H9 (cell line): ENCODE measurements around the gene RUNX2. TPM values are rescaled to one million over a fixed set of nuclear protein-coding genes. Genes with fewer than 3 reads are reported as not detected.

ENCODE experiments used
- DNase-seq: peaks from one replicate; pipeline ENCODE4 v3.0.0-alpha.2; 2017
- H2AFZ ChIP-seq: one replicate; pipeline ENCODE4 v1.6.1; 2013; ENCODE audit warnings: mild to moderate bottlenecking, low read length, control low read depth, moderate library complexity
- H2AK5ac ChIP-seq: 2 replicates; pipeline ENCODE4 v1.6.1; 2013; ENCODE audit warnings: low read length, control low read depth, mixed read lengths; ENCODE audit not compliant: insufficient read length
- H2BK120ac ChIP-seq: one replicate; pipeline ENCODE4 v1.6.1; 2013; ENCODE audit warnings: low read depth, mild to moderate bottlenecking, low read length, control low read depth, inconsistent platforms; ENCODE audit not compliant: poor library complexity, severe bottlenecking
- H2BK12ac ChIP-seq: 2 replicates; pipeline ENCODE4 v1.6.1; 2013; ENCODE audit warnings: low read length, control low read depth, mixed read lengths, low read depth; ENCODE audit not compliant: insufficient read length
- H2BK15ac ChIP-seq: 2 replicates; pipeline ENCODE4 v1.6.1; 2013; ENCODE audit warnings: low read depth, low read length, control low read depth
- H2BK20ac ChIP-seq: one replicate; pipeline ENCODE4 v1.6.1; 2013; ENCODE audit warnings: low read depth, mild to moderate bottlenecking, low read length, control low read depth, inconsistent platforms; ENCODE audit not compliant: poor library complexity, severe bottlenecking
- H2BK5ac ChIP-seq: 2 replicates; pipeline ENCODE4 v1.6.1; 2013; ENCODE audit warnings: low read length, control low read depth, mixed read lengths; ENCODE audit not compliant: insufficient read length
- H3K14ac ChIP-seq: 2 replicates; pipeline ENCODE4 v1.6.1; 2013; ENCODE audit warnings: low read length, control low read depth; ENCODE audit not compliant: insufficient read depth
- H3K18ac ChIP-seq: 2 replicates; pipeline ENCODE4 v1.6.1; 2013; ENCODE audit warnings: low read depth, mild to moderate bottlenecking, mixed read lengths, low read length, control low read depth; ENCODE audit not compliant: insufficient read length
- H3K23ac ChIP-seq: 2 replicates; pipeline ENCODE4 v1.6.1; 2013; ENCODE audit warnings: low read length, control low read depth, mixed read lengths, low read depth; ENCODE audit not compliant: insufficient read length
- H3K23me2 ChIP-seq: 2 replicates; pipeline ENCODE4 v1.6.1; 2013; ENCODE audit warnings: low read depth, mild to moderate bottlenecking, mixed read lengths, low read length, control low read depth; ENCODE audit not compliant: insufficient read length, poor library complexity, severe bottlenecking
- H3K27ac ChIP-seq: 2 replicates; pipeline ENCODE4 v1.5.1; 2013; ENCODE audit warnings: low read length, control low read depth, mixed read lengths, low read depth; ENCODE audit not compliant: insufficient read length
- H3K27me3 ChIP-seq: 2 replicates; pipeline ENCODE4 v1.6.1; 2013; ENCODE audit warnings: low read length, control low read depth, inconsistent platforms; ENCODE audit not compliant: insufficient read depth
- H3K4ac ChIP-seq: 2 replicates; pipeline ENCODE4 v1.6.1; 2013; ENCODE audit warnings: low read depth, mild to moderate bottlenecking, control low read depth, inconsistent platforms, low read length, moderate library complexity
- H3K4me1 ChIP-seq: 2 replicates; pipeline ENCODE4 v1.6.1; 2013; ENCODE audit warnings: low read length, control low read depth, inconsistent platforms; ENCODE audit not compliant: insufficient read depth
- H3K4me2 ChIP-seq: 2 replicates; pipeline ENCODE4 v1.6.1; 2013; ENCODE audit warnings: low read length, control low read depth, mixed read lengths; ENCODE audit not compliant: insufficient read length, insufficient read depth
- H3K56ac ChIP-seq: 2 replicates; pipeline ENCODE4 v1.6.1; 2013; ENCODE audit warnings: low read depth, mild to moderate bottlenecking, mixed read lengths, low read length, control low read depth; ENCODE audit not compliant: insufficient read length
- H3K79me1 ChIP-seq: 2 replicates; pipeline ENCODE4 v1.6.1; 2013; ENCODE audit warnings: low read depth, mild to moderate bottlenecking, moderate library complexity, low read length, control low read depth, inconsistent platforms; ENCODE audit not compliant: insufficient read depth, poor library complexity, severe bottlenecking
- H3K79me2 ChIP-seq: 2 replicates; pipeline ENCODE4 v1.6.1; 2013; ENCODE audit warnings: low read length, control low read depth, inconsistent platforms; ENCODE audit not compliant: insufficient read depth
- H3K9ac ChIP-seq: 2 replicates; pipeline ENCODE4 v1.6.1; 2013; ENCODE audit warnings: low read length, control low read depth, mixed read lengths; ENCODE audit not compliant: insufficient read length; ENCODE audit errors: extremely low read depth
- H3K9me3 ChIP-seq: one replicate; pipeline ENCODE4 v1.6.1; 2013; ENCODE audit warnings: low read depth, low read length, inconsistent platforms; ENCODE audit not compliant: control insufficient read depth
- H3T11ph ChIP-seq: one replicate; pipeline ENCODE4 v1.6.1; 2013; ENCODE audit warnings: mild to moderate bottlenecking, low read length, control low read depth, inconsistent platforms
- H4K20me1 ChIP-seq: one replicate; pipeline ENCODE4 v1.6.1; 2013; ENCODE audit not compliant: control insufficient read depth, insufficient read length, insufficient read depth
- H4K5ac ChIP-seq: 2 replicates; pipeline ENCODE4 v1.6.1; 2013; ENCODE audit warnings: low read depth, mild to moderate bottlenecking, mixed read lengths, low read length, control low read depth; ENCODE audit not compliant: insufficient read length
- H4K8ac ChIP-seq: replicated peaks from 2 replicates; pipeline ENCODE4 v1.6.1; 2013; ENCODE audit warnings: low read length, control low read depth, mixed read lengths, low read depth; ENCODE audit not compliant: insufficient read length
- H4K91ac ChIP-seq: 2 replicates; pipeline ENCODE4 v1.6.1; 2013; ENCODE audit warnings: low read depth, mild to moderate bottlenecking, moderate library complexity, mixed read lengths, low read length, control low read depth; ENCODE audit not compliant: insufficient read length
- H3K27ac Mint-ChIP-seq, 3 experiments: 2 replicates in 2 of 3; 3 replicates in 1 of 3; pipeline ENCODE4 v1.8.0; 2020 to 2021; ENCODE audit warnings: mixed read lengths in 3 of 3, mild to moderate bottlenecking in 1 of 3, moderate library complexity in 1 of 3
- H3K27me3 Mint-ChIP-seq: 2 replicates; pipeline ENCODE4 v1.8.0; 2021; ENCODE audit warnings: low read depth, mild to moderate bottlenecking, moderate library complexity, mixed read lengths
- H3K36me3 Mint-ChIP-seq, 3 experiments: 2 replicates in 2 of 3; 3 replicates in 1 of 3; pipeline ENCODE4 v1.8.0; 2020 to 2021; ENCODE audit warnings: low read depth in 3 of 3, mixed read lengths in 3 of 3; ENCODE audit not compliant: insufficient read depth in 1 of 3
- H3K4me1 Mint-ChIP-seq, 2 experiments: 2 replicates each; pipeline ENCODE4 v1.8.0; 2020; ENCODE audit warnings: mixed read lengths in 2 of 2
- H3K4me3 Mint-ChIP-seq, 2 experiments: 2 replicates in 1 of 2; 3 replicates in 1 of 2; pipeline ENCODE4 v1.8.0; 2020 to 2021; ENCODE audit warnings: mild to moderate bottlenecking in 2 of 2, mixed read lengths in 2 of 2, moderate library complexity in 1 of 2
- H3K9me3 Mint-ChIP-seq, 2 experiments: 2 replicates in 1 of 2; 3 replicates in 1 of 2; pipeline ENCODE4 v1.8.0; 2020; ENCODE audit warnings: mild to moderate bottlenecking in 2 of 2, mixed read lengths in 2 of 2, moderate library complexity in 1 of 2
- WGBS: extraction: QIAGEN DNeasy Blood & Tissue Kit; methylation state at CpG from one replicate; pipeline ENCODE4 v1.1.7; 2013; ENCODE audit warnings: missing lambda C conversion rate, low lambda C conversion rate, mixed read lengths; ENCODE audit not compliant: insufficient read length; ENCODE audit errors: extremely low coverage; 5-methylcytosine and 5-hydroxymethylcytosine counted together
- total RNA-seq: library from RNA; stranded (reverse); gene quantifications from 2 replicates; pipeline ENCODE4 v1.2.1, GENCODE V29; 2021
- TF ChIP-seq, protein P1 (sequence below): fragments of 200-600 bp; sonication (generic); conservative IDR thresholded peaks from 3 replicates; pipeline ENCODE4 v1.8.0; 2021; ENCODE audit warnings: antibody characterized with exemption, mild to moderate bottlenecking

The RUNX2 gene
- total RNA-seq, 1 experiment from 2014 or later, result 0.15 TPM

DNA sequence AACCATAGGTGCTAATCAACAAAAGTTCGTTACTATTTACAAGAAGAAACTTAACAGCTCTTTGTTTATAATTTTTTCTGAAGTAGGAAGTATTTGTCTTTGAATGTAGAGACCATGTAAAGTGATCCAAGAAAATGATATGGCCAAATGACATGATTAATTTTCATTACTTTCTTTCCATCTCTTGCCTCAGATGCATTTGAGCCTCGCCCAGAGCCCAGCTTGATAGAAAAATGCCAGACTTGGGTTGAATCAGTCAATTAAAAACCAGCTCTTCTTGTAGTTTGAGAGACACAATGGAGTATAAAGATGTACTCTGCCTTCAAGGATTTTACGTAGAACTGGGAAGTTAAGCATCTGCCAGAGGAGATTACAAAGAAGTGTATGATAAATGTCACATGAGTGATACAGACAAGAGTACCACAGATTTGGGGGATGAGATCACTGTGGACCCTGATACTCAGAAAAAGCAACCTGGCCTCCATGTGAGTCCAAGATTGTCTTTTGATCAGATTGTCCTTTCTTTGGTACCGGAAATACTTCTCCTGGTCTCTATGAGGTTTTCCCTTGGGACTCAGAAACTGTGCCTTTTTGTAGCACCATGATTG is 142.1 kb downstream of the RUNX2 start:
- H3K79me1 ChIP-seq, result no peaks in the 10 kb centered on the region
- DNase-seq, result no peak
- H4K91ac ChIP-seq, result no peak overlapping the region
- no peak overlapping the region for H3K4me3 Mint-ChIP-seq
- no peak overlapping the region for H3K23ac ChIP-seq
- H3K79me2 ChIP-seq, result no peaks in the 10 kb centered on the region
- no peaks in the 10 kb centered on the region for H3K23me2 ChIP-seq
- no peaks in the 10 kb centered on the region for H3K9me3 Mint-ChIP-seq
- no peak overlapping the region for H2BK120ac ChIP-seq
- WGBS, result no CpG with 5 or more reads among the region's 4 CpGs
- no peak overlapping the region for H4K5ac ChIP-seq
- H3K4ac ChIP-seq, result no peak overlapping the region
- H3K27ac ChIP-seq, result no peak overlapping the region
- no peak overlapping the region for H3K27ac Mint-ChIP-seq
- no peak overlapping the region for H3T11ph ChIP-seq
- H2BK20ac ChIP-seq, result no peak overlapping the region
- H3K9me3 ChIP-seq, result no peaks in the 10 kb centered on the region
- no peaks in the 10 kb centered on the region for H3K27me3 Mint-ChIP-seq
- H3K4me2 ChIP-seq, result no peak overlapping the region
- no peaks in the 10 kb centered on the region; a peak in 1 of 7 replicates for H3K36me3 Mint-ChIP-seq
- H3K4me1 ChIP-seq, result no peaks in the 10 kb centered on the region
- peaks cover 0 to 3% of the 10 kb centered on the region in 2 experiments; a peak in 2 of 4 replicates for H3K4me1 Mint-ChIP-seq
- H3K56ac ChIP-seq, result no peak overlapping the region
- H3K14ac ChIP-seq, result no peak overlapping the region
- H4K20me1 ChIP-seq, result no peaks in the 10 kb centered on the region
- no peak overlapping the region for H3K9ac ChIP-seq
- H2BK12ac ChIP-seq, result no peak overlapping the region
- no peaks in the 10 kb centered on the region for H3K27me3 ChIP-seq
- no peak overlapping the region for H2BK15ac ChIP-seq
- no peak overlapping the region for H3K18ac ChIP-seq
- no peak overlapping the region for H2BK5ac ChIP-seq
- TF ChIP-seq, protein P1, sequence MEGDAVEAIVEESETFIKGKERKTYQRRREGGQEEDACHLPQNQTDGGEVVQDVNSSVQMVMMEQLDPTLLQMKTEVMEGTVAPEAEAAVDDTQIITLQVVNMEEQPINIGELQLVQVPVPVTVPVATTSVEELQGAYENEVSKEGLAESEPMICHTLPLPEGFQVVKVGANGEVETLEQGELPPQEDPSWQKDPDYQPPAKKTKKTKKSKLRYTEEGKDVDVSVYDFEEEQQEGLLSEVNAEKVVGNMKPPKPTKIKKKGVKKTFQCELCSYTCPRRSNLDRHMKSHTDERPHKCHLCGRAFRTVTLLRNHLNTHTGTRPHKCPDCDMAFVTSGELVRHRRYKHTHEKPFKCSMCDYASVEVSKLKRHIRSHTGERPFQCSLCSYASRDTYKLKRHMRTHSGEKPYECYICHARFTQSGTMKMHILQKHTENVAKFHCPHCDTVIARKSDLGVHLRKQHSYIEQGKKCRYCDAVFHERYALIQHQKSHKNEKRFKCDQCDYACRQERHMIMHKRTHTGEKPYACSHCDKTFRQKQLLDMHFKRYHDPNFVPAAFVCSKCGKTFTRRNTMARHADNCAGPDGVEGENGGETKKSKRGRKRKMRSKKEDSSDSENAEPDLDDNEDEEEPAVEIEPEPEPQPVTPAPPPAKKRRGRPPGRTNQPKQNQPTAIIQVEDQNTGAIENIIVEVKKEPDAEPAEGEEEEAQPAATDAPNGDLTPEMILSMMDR, result no peak
- H4K8ac ChIP-seq, result no peak overlapping the region
- H2AFZ ChIP-seq, result no peak overlapping the region
- no peak overlapping the region for H2AK5ac ChIP-seq
